H9 (cell line): ENCODE results near the gene DDI1. TPM values are rescaled to one million over a fixed set of nuclear protein-coding genes. Genes with fewer than 3 reads are reported as not detected.

Experiments used
- DNase-seq: peaks from one replicate; pipeline ENCODE4 v3.0.0-alpha.2; 2017
- H2AFZ ChIP-seq: one replicate; pipeline ENCODE4 v1.6.1; 2013; ENCODE audit warnings: mild to moderate bottlenecking, low read length, control low read depth, moderate library complexity
- H2AK5ac ChIP-seq: 2 replicates; pipeline ENCODE4 v1.6.1; 2013; ENCODE audit warnings: low read length, control low read depth, mixed read lengths; ENCODE audit not compliant: insufficient read length
- H2BK120ac ChIP-seq: one replicate; pipeline ENCODE4 v1.6.1; 2013; ENCODE audit warnings: low read depth, mild to moderate bottlenecking, low read length, control low read depth, inconsistent platforms; ENCODE audit not compliant: poor library complexity, severe bottlenecking
- H2BK12ac ChIP-seq: 2 replicates; pipeline ENCODE4 v1.6.1; 2013; ENCODE audit warnings: low read length, control low read depth, mixed read lengths, low read depth; ENCODE audit not compliant: insufficient read length
- H2BK15ac ChIP-seq: 2 replicates; pipeline ENCODE4 v1.6.1; 2013; ENCODE audit warnings: low read depth, low read length, control low read depth
- H2BK20ac ChIP-seq: one replicate; pipeline ENCODE4 v1.6.1; 2013; ENCODE audit warnings: low read depth, mild to moderate bottlenecking, low read length, control low read depth, inconsistent platforms; ENCODE audit not compliant: poor library complexity, severe bottlenecking
- H2BK5ac ChIP-seq: 2 replicates; pipeline ENCODE4 v1.6.1; 2013; ENCODE audit warnings: low read length, control low read depth, mixed read lengths; ENCODE audit not compliant: insufficient read length
- H3K14ac ChIP-seq: 2 replicates; pipeline ENCODE4 v1.6.1; 2013; ENCODE audit warnings: low read length, control low read depth; ENCODE audit not compliant: insufficient read depth
- H3K18ac ChIP-seq: 2 replicates; pipeline ENCODE4 v1.6.1; 2013; ENCODE audit warnings: low read depth, mild to moderate bottlenecking, mixed read lengths, low read length, control low read depth; ENCODE audit not compliant: insufficient read length
- H3K23ac ChIP-seq: 2 replicates; pipeline ENCODE4 v1.6.1; 2013; ENCODE audit warnings: low read length, control low read depth, mixed read lengths, low read depth; ENCODE audit not compliant: insufficient read length
- H3K23me2 ChIP-seq: 2 replicates; pipeline ENCODE4 v1.6.1; 2013; ENCODE audit warnings: low read depth, mild to moderate bottlenecking, mixed read lengths, low read length, control low read depth; ENCODE audit not compliant: insufficient read length, poor library complexity, severe bottlenecking
- H3K27ac ChIP-seq: 2 replicates; pipeline ENCODE4 v1.5.1; 2013; ENCODE audit warnings: low read length, control low read depth, mixed read lengths, low read depth; ENCODE audit not compliant: insufficient read length
- H3K27me3 ChIP-seq: 2 replicates; pipeline ENCODE4 v1.6.1; 2013; ENCODE audit warnings: low read length, control low read depth, inconsistent platforms; ENCODE audit not compliant: insufficient read depth
- H3K4ac ChIP-seq: 2 replicates; pipeline ENCODE4 v1.6.1; 2013; ENCODE audit warnings: low read depth, mild to moderate bottlenecking, control low read depth, inconsistent platforms, low read length, moderate library complexity
- H3K4me1 ChIP-seq: 2 replicates; pipeline ENCODE4 v1.6.1; 2013; ENCODE audit warnings: low read length, control low read depth, inconsistent platforms; ENCODE audit not compliant: insufficient read depth
- H3K4me2 ChIP-seq: 2 replicates; pipeline ENCODE4 v1.6.1; 2013; ENCODE audit warnings: low read length, control low read depth, mixed read lengths; ENCODE audit not compliant: insufficient read length, insufficient read depth
- H3K56ac ChIP-seq: 2 replicates; pipeline ENCODE4 v1.6.1; 2013; ENCODE audit warnings: low read depth, mild to moderate bottlenecking, mixed read lengths, low read length, control low read depth; ENCODE audit not compliant: insufficient read length
- H3K79me1 ChIP-seq: 2 replicates; pipeline ENCODE4 v1.6.1; 2013; ENCODE audit warnings: low read depth, mild to moderate bottlenecking, moderate library complexity, low read length, control low read depth, inconsistent platforms; ENCODE audit not compliant: insufficient read depth, poor library complexity, severe bottlenecking
- H3K79me2 ChIP-seq: 2 replicates; pipeline ENCODE4 v1.6.1; 2013; ENCODE audit warnings: low read length, control low read depth, inconsistent platforms; ENCODE audit not compliant: insufficient read depth
- H3K9ac ChIP-seq: 2 replicates; pipeline ENCODE4 v1.6.1; 2013; ENCODE audit warnings: low read length, control low read depth, mixed read lengths; ENCODE audit not compliant: insufficient read length; ENCODE audit errors: extremely low read depth
- H3K9me3 ChIP-seq: one replicate; pipeline ENCODE4 v1.6.1; 2013; ENCODE audit warnings: low read depth, low read length, inconsistent platforms; ENCODE audit not compliant: control insufficient read depth
- H3T11ph ChIP-seq: one replicate; pipeline ENCODE4 v1.6.1; 2013; ENCODE audit warnings: mild to moderate bottlenecking, low read length, control low read depth, inconsistent platforms
- H4K20me1 ChIP-seq: one replicate; pipeline ENCODE4 v1.6.1; 2013; ENCODE audit not compliant: control insufficient read depth, insufficient read length, insufficient read depth
- H4K5ac ChIP-seq: 2 replicates; pipeline ENCODE4 v1.6.1; 2013; ENCODE audit warnings: low read depth, mild to moderate bottlenecking, mixed read lengths, low read length, control low read depth; ENCODE audit not compliant: insufficient read length
- H4K8ac ChIP-seq: replicated peaks from 2 replicates; pipeline ENCODE4 v1.6.1; 2013; ENCODE audit warnings: low read length, control low read depth, mixed read lengths, low read depth; ENCODE audit not compliant: insufficient read length
- H4K91ac ChIP-seq: 2 replicates; pipeline ENCODE4 v1.6.1; 2013; ENCODE audit warnings: low read depth, mild to moderate bottlenecking, moderate library complexity, mixed read lengths, low read length, control low read depth; ENCODE audit not compliant: insufficient read length
- H3K27ac Mint-ChIP-seq, 3 experiments: 2 replicates in 2 of 3; 3 replicates in 1 of 3; pipeline ENCODE4 v1.8.0; 2020 to 2021; ENCODE audit warnings: mixed read lengths in 3 of 3, mild to moderate bottlenecking in 1 of 3, moderate library complexity in 1 of 3
- H3K27me3 Mint-ChIP-seq: 2 replicates; pipeline ENCODE4 v1.8.0; 2021; ENCODE audit warnings: low read depth, mild to moderate bottlenecking, moderate library complexity, mixed read lengths
- H3K36me3 Mint-ChIP-seq, 3 experiments: 2 replicates in 2 of 3; 3 replicates in 1 of 3; pipeline ENCODE4 v1.8.0; 2020 to 2021; ENCODE audit warnings: low read depth in 3 of 3, mixed read lengths in 3 of 3; ENCODE audit not compliant: insufficient read depth in 1 of 3
- H3K4me1 Mint-ChIP-seq, 2 experiments: 2 replicates each; pipeline ENCODE4 v1.8.0; 2020; ENCODE audit warnings: mixed read lengths in 2 of 2
- H3K4me3 Mint-ChIP-seq, 2 experiments: 2 replicates in 1 of 2; 3 replicates in 1 of 2; pipeline ENCODE4 v1.8.0; 2020 to 2021; ENCODE audit warnings: mild to moderate bottlenecking in 2 of 2, mixed read lengths in 2 of 2, moderate library complexity in 1 of 2
- H3K9me3 Mint-ChIP-seq, 2 experiments: 2 replicates in 1 of 2; 3 replicates in 1 of 2; pipeline ENCODE4 v1.8.0; 2020; ENCODE audit warnings: mild to moderate bottlenecking in 2 of 2, mixed read lengths in 2 of 2, moderate library complexity in 1 of 2
- WGBS: extraction: QIAGEN DNeasy Blood & Tissue Kit; methylation state at CpG from one replicate; pipeline ENCODE4 v1.1.7; 2013; ENCODE audit warnings: missing lambda C conversion rate, low lambda C conversion rate, mixed read lengths; ENCODE audit not compliant: insufficient read length; ENCODE audit errors: extremely low coverage; 5-methylcytosine and 5-hydroxymethylcytosine counted together
- total RNA-seq: library from RNA; stranded (reverse); gene quantifications from 2 replicates; pipeline ENCODE4 v1.2.1, GENCODE V29; 2021
- TF ChIP-seq, protein P1 (sequence below): fragments of 200-600 bp; sonication (generic); conservative IDR thresholded peaks from 3 replicates; pipeline ENCODE4 v1.8.0; 2021; ENCODE audit warnings: antibody characterized with exemption, mild to moderate bottlenecking

DDI1 gene
- total RNA-seq, 1 experiment from 2014 or later, result not detected

DNA sequence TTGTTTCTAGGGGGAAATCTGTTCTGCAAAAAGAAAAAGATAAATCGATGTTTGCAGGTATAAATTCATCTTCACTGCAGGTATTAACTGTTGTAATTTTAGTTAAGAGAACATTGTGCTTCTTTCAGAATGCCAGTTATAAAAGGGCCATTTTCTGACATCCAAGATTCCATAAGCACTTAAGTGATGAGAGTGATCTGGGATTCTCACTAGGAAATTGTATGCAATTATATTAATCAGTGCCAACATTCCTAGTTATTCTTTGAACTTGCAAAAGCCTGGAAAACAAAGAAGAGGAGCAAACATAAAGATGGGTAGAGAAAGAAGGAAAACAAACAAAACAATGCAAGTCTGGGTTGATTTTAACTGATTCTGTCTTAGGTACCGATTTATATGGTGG is 5.4 kb downstream of the DDI1 start:
- H4K91ac ChIP-seq, result no peak overlapping the region
- no peak overlapping the region for H3K4ac ChIP-seq
- H3K4me1 Mint-ChIP-seq, result peaks cover 0 to 5% of the 10 kb centered on the region in 2 experiments; a peak in 1 of 4 replicates
- no peaks in the 10 kb centered on the region for H3K79me2 ChIP-seq
- no peak overlapping the region for H3T11ph ChIP-seq
- H2AK5ac ChIP-seq, result no peak overlapping the region
- no peak overlapping the region for H4K5ac ChIP-seq
- no peak for DNase-seq
- no CpG with 5 or more reads among the region's 2 CpGs for WGBS
- H3K36me3 Mint-ChIP-seq, result no peaks in the 10 kb centered on the region
- TF ChIP-seq, protein P1, sequence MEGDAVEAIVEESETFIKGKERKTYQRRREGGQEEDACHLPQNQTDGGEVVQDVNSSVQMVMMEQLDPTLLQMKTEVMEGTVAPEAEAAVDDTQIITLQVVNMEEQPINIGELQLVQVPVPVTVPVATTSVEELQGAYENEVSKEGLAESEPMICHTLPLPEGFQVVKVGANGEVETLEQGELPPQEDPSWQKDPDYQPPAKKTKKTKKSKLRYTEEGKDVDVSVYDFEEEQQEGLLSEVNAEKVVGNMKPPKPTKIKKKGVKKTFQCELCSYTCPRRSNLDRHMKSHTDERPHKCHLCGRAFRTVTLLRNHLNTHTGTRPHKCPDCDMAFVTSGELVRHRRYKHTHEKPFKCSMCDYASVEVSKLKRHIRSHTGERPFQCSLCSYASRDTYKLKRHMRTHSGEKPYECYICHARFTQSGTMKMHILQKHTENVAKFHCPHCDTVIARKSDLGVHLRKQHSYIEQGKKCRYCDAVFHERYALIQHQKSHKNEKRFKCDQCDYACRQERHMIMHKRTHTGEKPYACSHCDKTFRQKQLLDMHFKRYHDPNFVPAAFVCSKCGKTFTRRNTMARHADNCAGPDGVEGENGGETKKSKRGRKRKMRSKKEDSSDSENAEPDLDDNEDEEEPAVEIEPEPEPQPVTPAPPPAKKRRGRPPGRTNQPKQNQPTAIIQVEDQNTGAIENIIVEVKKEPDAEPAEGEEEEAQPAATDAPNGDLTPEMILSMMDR, result no peak
- peak overlapping the region in 1 of 3 experiments; percentile 81; a peak in 1 of 7 replicates for H3K27ac Mint-ChIP-seq
- no peak overlapping the region for H2BK20ac ChIP-seq
- no peak overlapping the region for H3K4me3 Mint-ChIP-seq
- no peaks in the 10 kb centered on the region for H3K27me3 Mint-ChIP-seq
- H2BK15ac ChIP-seq, result no peak overlapping the region
- H3K9me3 Mint-ChIP-seq, result no peaks in the 10 kb centered on the region
- no peak overlapping the region for H3K18ac ChIP-seq
- H3K27me3 ChIP-seq, result no peaks in the 10 kb centered on the region
- no peak overlapping the region for H2AFZ ChIP-seq
- H3K23ac ChIP-seq, result no peak overlapping the region
- no peak overlapping the region for H3K4me2 ChIP-seq
- H2BK120ac ChIP-seq, result no peak overlapping the region
- H3K9ac ChIP-seq, result no peak overlapping the region
- H3K56ac ChIP-seq, result no peak overlapping the region
- no peaks in the 10 kb centered on the region for H3K79me1 ChIP-seq
- H4K20me1 ChIP-seq, result no peaks in the 10 kb centered on the region
- no peak overlapping the region for H2BK12ac ChIP-seq
- H3K9me3 ChIP-seq, result no peaks in the 10 kb centered on the region
- no peak overlapping the region for H3K14ac ChIP-seq
- no peak overlapping the region for H4K8ac ChIP-seq
- H3K4me1 ChIP-seq, result no peaks in the 10 kb centered on the region; the same call in 1 of the 2 replicates
- H3K23me2 ChIP-seq, result no peaks in the 10 kb centered on the region
- H3K27ac ChIP-seq, result no peak overlapping the region
- no peak overlapping the region for H2BK5ac ChIP-seq
